Adrenal gland (tissue), 5 donors: ENCODE measurements around the gene VAMP5.

ENCODE experiments used
- CTCF ChIP-seq, 6 experiments: fragments of 450-650 bp in 4 of 6; fragments of 200-600 bp in 2 of 6; sonication (generic) in 1 of 6; IDR thresholded peaks; 1 replicate in 5 of 6; 2 replicates in 1 of 6; pipeline versions ENCODE4 v1.5.1 to v1.8.0; 2016 to 2021; ENCODE audit warnings: antibody characterized with exemption in 6 of 6, mild to moderate bottlenecking in 2 of 6, moderate library complexity in 1 of 6
- POLR2A ChIP-seq, 2 donors: fragments of 450-650 bp; IDR thresholded peaks; one replicate each; pipeline ENCODE4 v1.6.1; 2017; ENCODE audit warnings: antibody characterized with exemption in 2 of 2, mild to moderate bottlenecking in 2 of 2, moderate library complexity in 1 of 2
- donor health status: DM: no; HTN: no; CAD: no.

GRCh38 chr2:85584857-85585780 lies 888 bp downstream of the VAMP5 start:
- TF ChIP-seq CTCF (IDR thresholded peaks at IDR 0.05), result no peak
- TF ChIP-seq POLR2A (IDR thresholded peaks at IDR 0.05), result peak in 1 of 2 donors; percentile 82
